H1 (cell line): ENCODE measurements around the gene BPI. TPM values are rescaled to one million over a fixed set of nuclear protein-coding genes. Genes with fewer than 3 reads are reported as not detected.

Experiments
- CTCF ChIA-PET: fragments of 300-600 bp; sonication (Branson Sonifier 250); formaldehyde crosslinking; loops from one replicate; lab custom pipeline; 2021; ENCODE audit not compliant: partially characterized antibody; lab: Charles Lee
- POLR2A ChIA-PET: fragments of 300-600 bp; sonication (Branson Sonifier 250); formaldehyde crosslinking; loops from one replicate; lab custom pipeline; 2021; ENCODE audit warnings: inconsistent platforms; ENCODE audit not compliant: partially characterized antibody; lab: Charles Lee
- DNase-seq, 2 experiments: peaks; one replicate each; pipeline versions ENCODE4 v3.0.0 to v3.0.0-alpha.2; 2010 to 2022; ENCODE audit warnings: low spot score in 2 of 2, low read depth in 1 of 2, mixed read lengths in 1 of 2
- FAIRE-seq: peaks from 2 replicates; lab custom pipeline; 2011; peaks lifted over from hg19 to GRCh38; lab: Jason Lieb, UNC
- H2AFZ ChIP-seq: 2 replicates; pipeline ENCODE4 v1.8.1; 2012; ENCODE audit warnings: low read length, inconsistent platforms
- H2AK5ac ChIP-seq: 2 replicates; pipeline ENCODE4 v1.6.1; 2013; ENCODE audit warnings: low read depth, low read length
- H2BK120ac ChIP-seq: replicated peaks from 2 replicates; pipeline ENCODE3; 2013; ENCODE audit warnings: low read depth, low read length, inconsistent platforms
- H2BK12ac ChIP-seq: 2 replicates; pipeline ENCODE4 v1.6.1; 2013; ENCODE audit warnings: low read depth, low read length
- H2BK15ac ChIP-seq: 2 replicates; pipeline ENCODE4 v1.6.1; 2013; ENCODE audit warnings: low read length
- H2BK20ac ChIP-seq: 2 replicates; pipeline ENCODE4 v1.6.1; 2013; ENCODE audit warnings: low read length
- H2BK5ac ChIP-seq: 2 replicates; pipeline ENCODE4 v1.6.1; 2013; ENCODE audit warnings: low read depth, low read length
- H3K14ac ChIP-seq: 2 replicates; pipeline ENCODE4 v1.6.1; 2013; ENCODE audit warnings: inconsistent platforms; ENCODE audit not compliant: insufficient read length
- H3K18ac ChIP-seq: 2 replicates; pipeline ENCODE4 v1.6.1; 2013; ENCODE audit warnings: low read length; ENCODE audit errors: extremely low read depth
- H3K23ac ChIP-seq: 2 replicates; pipeline ENCODE4 v1.6.1; 2013; ENCODE audit warnings: inconsistent platforms; ENCODE audit not compliant: insufficient read length
- H3K23me2 ChIP-seq: 2 replicates; pipeline ENCODE4 v1.6.1; 2013; ENCODE audit warnings: low read depth, low read length
- H3K27ac ChIP-seq: 2 replicates; pipeline ENCODE4 v1.6.1; 2011; ENCODE audit warnings: low read depth, low read length, inconsistent platforms
- H3K27me3 ChIP-seq, 4 experiments: replicated peaks in 1 of 4; 1 replicate in 1 of 4; 2 replicates in 3 of 4; pipeline versions ENCODE4 v1.6.1 to v1.8.1; 2011 to 2013; ENCODE audit warnings: low read length in 3 of 4, mild to moderate bottlenecking in 3 of 4, inconsistent platforms in 2 of 4, mixed read lengths in 2 of 4, moderate library complexity in 1 of 4; ENCODE audit not compliant: control insufficient read depth in 3 of 4, insufficient read depth in 3 of 4; ENCODE audit errors: extremely low read depth in 1 of 4
- H3K36me3 ChIP-seq, 4 experiments: 2 replicates each; pipeline versions ENCODE4 v1.6.1 to v1.8.1; 2011 to 2013; ENCODE audit warnings: mild to moderate bottlenecking in 4 of 4, low read length in 3 of 4, moderate library complexity in 2 of 4, control low read depth in 1 of 4, inconsistent platforms in 1 of 4; ENCODE audit not compliant: insufficient read depth in 4 of 4, control insufficient read depth in 2 of 4
- H3K4ac ChIP-seq: replicated peaks from 2 replicates; pipeline ENCODE3; 2013; ENCODE audit warnings: low read length, low read depth, mixed read lengths, inconsistent platforms; ENCODE audit not compliant: insufficient read length
- H3K4me1 ChIP-seq, 4 experiments: replicated peaks in 1 of 4; 1 replicate in 1 of 4; 2 replicates in 3 of 4; pipeline versions ENCODE4 v1.6.1 to v1.8.1; 2011 to 2013; ENCODE audit warnings: low read length in 3 of 4, inconsistent platforms in 2 of 4, mixed read lengths in 1 of 4; ENCODE audit not compliant: insufficient read depth in 4 of 4, control insufficient read depth in 3 of 4
- H3K4me2 ChIP-seq, 2 experiments: 2 replicates each; pipeline versions ENCODE4 v1.6.1 to v1.8.1; 2011 to 2013; ENCODE audit warnings: low read depth in 2 of 2, low read length in 2 of 2, control low read depth in 1 of 2, inconsistent platforms in 1 of 2, mild to moderate bottlenecking in 1 of 2; ENCODE audit not compliant: insufficient read depth in 1 of 2
- H3K4me3 ChIP-seq, 4 experiments: fragments of 200-600, 300-600 bp in 1 of 4; sonication (generic), shearing (Covaris generic), sonication (Bioruptor Twin) in 1 of 4; 2 replicates each; pipeline versions ENCODE4 v1.5.1 to v1.8.1; 2011 to 2016; ENCODE audit warnings: low read length in 4 of 4, low read depth in 3 of 4, control low read depth in 2 of 4, inconsistent platforms in 2 of 4, mild to moderate bottlenecking in 2 of 4, mixed read lengths in 1 of 4, moderate library complexity in 1 of 4; ENCODE audit not compliant: insufficient read depth in 2 of 4; ENCODE audit errors: extremely low read depth in 1 of 4
- H3K56ac ChIP-seq: replicated peaks from 2 replicates; pipeline ENCODE3; 2013; ENCODE audit warnings: low read depth, mild to moderate bottlenecking, mixed read lengths, low read length, inconsistent platforms; ENCODE audit not compliant: insufficient read length
- H3K79me1 ChIP-seq: 2 replicates; pipeline ENCODE4 v1.6.1; 2013; ENCODE audit warnings: low read depth, low read length, control low read depth
- H3K79me2 ChIP-seq, 2 experiments: 2 replicates each; pipeline versions ENCODE4 v1.6.1 to v1.8.1; 2012 to 2013; ENCODE audit warnings: low read length in 2 of 2, mild to moderate bottlenecking in 2 of 2, inconsistent platforms in 1 of 2; ENCODE audit not compliant: insufficient read depth in 2 of 2, control insufficient read depth in 1 of 2
- H3K9ac ChIP-seq, 4 experiments: replicated peaks in 1 of 4; 1 replicate in 1 of 4; 2 replicates in 3 of 4; pipeline versions ENCODE4 v1.6.1 to v1.8.1; 2011 to 2013; ENCODE audit warnings: low read depth in 3 of 4, low read length in 3 of 4, control low read depth in 2 of 4, mild to moderate bottlenecking in 2 of 4, moderate library complexity in 2 of 4, inconsistent platforms in 1 of 4; ENCODE audit errors: extremely low read depth in 1 of 4
- H3K9me3 ChIP-seq, 2 experiments: 2 replicates each; pipeline versions ENCODE4 v1.6.1 to v1.8.1; 2012 to 2013; ENCODE audit warnings: mild to moderate bottlenecking in 2 of 2, moderate library complexity in 2 of 2, control low read depth in 1 of 2, inconsistent platforms in 1 of 2, low read depth in 1 of 2, low read length in 1 of 2, mixed read lengths in 1 of 2; ENCODE audit not compliant: insufficient read depth in 2 of 2
- H4K20me1 ChIP-seq, 2 experiments: replicated peaks in 1 of 2; 2 replicates each; pipeline versions ENCODE3 to v1.8.1; 2011 to 2013; ENCODE audit warnings: inconsistent platforms in 2 of 2, low read length in 2 of 2, mild to moderate bottlenecking in 1 of 2; ENCODE audit not compliant: insufficient read depth in 2 of 2, control insufficient read depth in 1 of 2
- H4K5ac ChIP-seq: 2 replicates; pipeline ENCODE4 v1.6.1; 2013; ENCODE audit warnings: low read length, low read depth, mixed read lengths, inconsistent platforms; ENCODE audit not compliant: insufficient read length
- H4K8ac ChIP-seq: 2 replicates; pipeline ENCODE4 v1.8.0; 2013; ENCODE audit warnings: mild to moderate bottlenecking, moderate library complexity, low read length, inconsistent platforms; ENCODE audit not compliant: insufficient read depth; ENCODE audit errors: extremely low read depth
- H4K91ac ChIP-seq: replicated peaks from 2 replicates; pipeline ENCODE3; 2013; ENCODE audit warnings: low read length, mixed read lengths, inconsistent platforms; ENCODE audit not compliant: insufficient read length
- CREB1 ChIP-seq: IDR thresholded peaks from 2 replicates; pipeline ENCODE4 v1.6.1; 2012; ENCODE audit warnings: inconsistent platforms
- EZH2 ChIP-seq: fragments of 200-600 bp; sonication (generic); IDR thresholded peaks from 2 replicates; pipeline ENCODE4 v1.7.1; 2012; ENCODE audit warnings: low read depth, mild to moderate bottlenecking, moderate library complexity, low read length, inconsistent platforms; ENCODE audit not compliant: severe bottlenecking
- HDAC6 ChIP-seq: IDR thresholded peaks from one replicate; pipeline ENCODE4 v1.7.1; 2012; ENCODE audit warnings: low read depth, mild to moderate bottlenecking, inconsistent platforms, low read length, moderate library complexity
- MAFK ChIP-seq: IDR thresholded peaks from 2 replicates; pipeline ENCODE4 v1.6.1; 2012; ENCODE audit warnings: low read depth, mild to moderate bottlenecking, improper control_type of control experiment, low read length
- POLR2A ChIP-seq, 2 experiments: IDR thresholded peaks; 1 replicate in 1 of 2; 2 replicates in 1 of 2; pipeline ENCODE4 v1.6.1; 2011; ENCODE audit warnings: low read depth in 2 of 2, low read length in 2 of 2, mild to moderate bottlenecking in 2 of 2; ENCODE audit errors: control extremely low read depth in 1 of 2
- POU5F1 ChIP-seq: IDR thresholded peaks from 2 replicates; pipeline ENCODE4 v1.6.1; 2011; ENCODE audit warnings: low read depth, mild to moderate bottlenecking, low read length, moderate library complexity
- SIRT6 ChIP-seq: IDR thresholded peaks from one replicate; pipeline ENCODE4 v1.7.1; 2012; ENCODE audit warnings: low read length, inconsistent platforms
- SIX5 ChIP-seq: IDR thresholded peaks from 2 replicates; pipeline ENCODE4 v1.6.1; 2011; ENCODE audit warnings: mild to moderate bottlenecking, low read depth, low read length
- TCF12 ChIP-seq: IDR thresholded peaks from 2 replicates; pipeline ENCODE4 v1.6.1; 2011; ENCODE audit warnings: low read depth, mild to moderate bottlenecking, low read length
- WGBS, 2 experiments: shearing (Covaris generic) in 1 of 2; methylation state at CpG; one replicate each; pipeline versions ENCODE4 v1.1.6 to v1.1.7; 2013 to 2015; ENCODE audit warnings: low lambda C conversion rate in 2 of 2, mixed read lengths in 2 of 2, inconsistent platforms in 1 of 2, low coverage in 1 of 2, missing lambda C conversion rate in 1 of 2; ENCODE audit not compliant: insufficient replicate concordance in 2 of 2, insufficient coverage in 1 of 2, insufficient read length in 1 of 2; ENCODE audit errors: extremely low coverage in 1 of 2, missing lambda C conversion rate in 1 of 2; 5-methylcytosine and 5-hydroxymethylcytosine counted together
- polyA plus RNA-seq, 7 experiments: library from polyadenylated mRNA; depleted of rRNA in 3 of 7; stranded (reverse) in 5 of 7; unstranded in 2 of 7; fragments of >200 nt in 5 of 7; fragments of 200-250 nt in 2 of 7; gene quantifications; 1 replicate in 5 of 7; 2 replicates in 1 of 7; 4 replicates in 1 of 7; pipeline versions ENCODE4 v1.2.1 to v1.2.3, GENCODE V29; 2011 to 2013; ENCODE audit warnings: missing spikeins in 2 of 7, mixed read lengths in 2 of 7
- total RNA-seq: library from RNA; stranded (reverse); fragmentation: NEBNext Ultra II Directional; extraction: Animal tissue kit (Norgen Biotek cat#: 25700); gene quantifications from 2 replicates; pipeline ENCODE4 v1.2.1, GENCODE V29; 2021
- TF ChIP-seq, protein P1 (sequence below): IDR thresholded peaks from 2 replicates; pipeline ENCODE4 v1.6.1; 2012; ENCODE audit warnings: inconsistent platforms

Gene BPI
- total and polyA plus RNA-seq, 2 of the 8 experiments (the other 6 are each of a cell fraction or from before 2014, with no cell fraction given): not detected

DNA sequence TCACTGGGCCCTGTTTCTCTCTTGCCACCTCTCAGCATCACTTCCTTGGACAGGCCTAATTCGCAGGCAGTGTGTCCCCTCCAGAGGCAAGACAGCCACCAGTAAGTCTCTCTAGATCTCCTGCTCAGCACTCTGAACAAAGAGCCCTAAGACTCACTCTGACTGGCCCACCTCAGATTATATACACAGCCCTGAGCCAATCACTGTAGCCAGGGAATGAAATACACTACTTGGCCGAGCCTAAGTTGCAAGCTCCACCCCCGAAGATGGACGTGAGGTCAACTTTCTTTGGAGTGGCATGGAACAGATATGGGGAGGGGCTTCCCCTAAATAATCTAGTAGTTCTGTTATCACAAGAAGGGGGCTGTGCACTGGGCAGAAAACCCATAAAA is 4.1 kb downstream of the BPI start:
- CTCF ChIA-PET: interaction anchor here (0.6 to 2.5 kb wide), 10 partner anchors 15 to 253 kb away, joined by 3 to 10 read pairs (median 4); no protein-coding TSS in a partner anchor
- no peak overlapping the region for H3K4me2 ChIP-seq
- no peak for DNase-seq
- TF ChIP-seq POU5F1 (no peak), MAFK (no peak), HDAC6 (no peak), POLR2A (IDR thresholded peaks at IDR 0.05; ENCODE audit: control extremely low read depth in 1 of 2, low read depth in 2 of 2, low read length in 2 of 2) (no peak), SIRT6 (no peak), TCF12 (no peak), EZH2 (no peak), CREB1 (no peak), SIX5 (no peak)
- TF ChIP-seq, protein P1, sequence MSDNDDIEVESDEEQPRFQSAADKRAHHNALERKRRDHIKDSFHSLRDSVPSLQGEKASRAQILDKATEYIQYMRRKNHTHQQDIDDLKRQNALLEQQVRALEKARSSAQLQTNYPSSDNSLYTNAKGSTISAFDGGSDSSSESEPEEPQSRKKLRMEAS: no peak

More for the DNA sequence above, 4.1 kb downstream of the BPI start:
- H3K4me3 ChIP-seq: no peak overlapping the region
- no peak overlapping the region for H3K4ac ChIP-seq
- H3K27me3 ChIP-seq: no peaks in the 10 kb centered on the region; a peak in 1 of 7 replicates
- H3K18ac ChIP-seq: no peak overlapping the region
- no peak for FAIRE-seq
- POLR2A ChIA-PET: interaction anchor here (0.8 to 1.9 kb wide), 3 partner anchors 9 to 111 kb away, joined by 3 to 4 read pairs (median 4); no protein-coding TSS in a partner anchor
- no peak overlapping the region for H3K56ac ChIP-seq
- no peak overlapping the region for H3K14ac ChIP-seq
- no peak overlapping the region for H2BK15ac ChIP-seq
- H3K4me1 ChIP-seq: no peaks in the 10 kb centered on the region
- no peaks in the 10 kb centered on the region; a peak in 1 of 4 replicates for H3K9me3 ChIP-seq
- no peak overlapping the region for H3K23ac ChIP-seq
- H4K8ac ChIP-seq: no peak overlapping the region; the same call in 1 of the 2 replicates
- no peak overlapping the region for H2AK5ac ChIP-seq
- no peaks in the 10 kb centered on the region for H3K36me3 ChIP-seq
- no peak overlapping the region for H3K9ac ChIP-seq
- no peak overlapping the region for H2BK20ac ChIP-seq
- no peaks in the 10 kb centered on the region for H3K23me2 ChIP-seq
- H3K79me2 ChIP-seq: no peaks in the 10 kb centered on the region
- H2BK120ac ChIP-seq: no peak overlapping the region
- 72% methylated on average over 4 of the region's 4 CpGs; no CpG with 5 or more reads in 1 of the 2 experiments for WGBS, 2 experiments
- H3K79me1 ChIP-seq: no peaks in the 10 kb centered on the region
- no peak overlapping the region for H4K91ac ChIP-seq
- H4K20me1 ChIP-seq: no peaks in the 10 kb centered on the region
- no peak overlapping the region for H2BK5ac ChIP-seq
- H2BK12ac ChIP-seq: no peak overlapping the region
- no peak overlapping the region for H3K27ac ChIP-seq
- H2AFZ ChIP-seq: no peak overlapping the region
- no peak overlapping the region for H4K5ac ChIP-seq
